GM19463 (cell line): ENCODE measurements around the gene LPP.
A peak's percentile ranks its signal among the peaks of the same experiment; 100 is the strongest.

Experiments used
- ATAC-seq: cut with Tn5 transposase; IDR thresholded peaks from one replicate; pipeline ENCODE4 v1.9.1; 2021; ENCODE audit warnings: mild to moderate bottlenecking, moderate library complexity; ENCODE audit not compliant: unreplicated experiment

Gene LPP

GRCh38 chr3:188721990-188722389 is 568.0 kb downstream of the LPP start:
- no peak for ATAC-seq

GRCh38 chr3:188722963-188723362 is 569.0 kb downstream of the LPP start:
- ATAC-seq = no peak

- ATAC-seq = no peak
Observed at GRCh38 chr3:188727052-188727451, 573.1 kb downstream of the LPP start.

- ATAC-seq = no peak
Observed at GRCh38 chr3:188728371-188728896, 574.5 kb downstream of the LPP start.

GRCh38 chr3:188729422-188729821 is 575.5 kb downstream of the LPP start:
- no peak for ATAC-seq

GRCh38 chr3:188734395-188734794 is 580.4 kb downstream of the LPP start:
- no peak for ATAC-seq

- no peak for ATAC-seq
Observed at GRCh38 chr3:188739511-188739910, 585.6 kb downstream of the LPP start.

- no peak for ATAC-seq
Observed at GRCh38 chr3:188740010-188740409, 586.1 kb downstream of the LPP start.

GRCh38 chr3:188742755-188743550 is 589.0 kb downstream of the LPP start:
- no peak for ATAC-seq

GRCh38 chr3:188744166-188744565 is 590.2 kb downstream of the LPP start:
- ATAC-seq = no peak

GRCh38 chr3:188745031-188745430 is 591.1 kb downstream of the LPP start:
- ATAC-seq = no peak

- no peak for ATAC-seq
Observed at GRCh38 chr3:188746291-188746783, 592.4 kb downstream of the LPP start.

- no peak for ATAC-seq
Observed at GRCh38 chr3:188747489-188747888, 593.5 kb downstream of the LPP start.

GRCh38 chr3:188749010-188749617 is 595.2 kb downstream of the LPP start:
- no peak for ATAC-seq

- no peak for ATAC-seq
Observed at GRCh38 chr3:188749830-188750229, 595.9 kb downstream of the LPP start.

GRCh38 chr3:188750617-188751016 is 596.7 kb downstream of the LPP start:
- no peak for ATAC-seq

- ATAC-seq = peak; percentile 17
Observed at GRCh38 chr3:188752850-188753249, 598.9 kb downstream of the LPP start.

- peak; percentile 46 for ATAC-seq
Observed at GRCh38 chr3:188754267-188754666, 600.3 kb downstream of the LPP start.

GRCh38 chr3:188756241-188756640 is 602.3 kb downstream of the LPP start:
- ATAC-seq = no peak

- ATAC-seq = no peak
Observed at GRCh38 chr3:188759336-188760005, 605.5 kb downstream of the LPP start.

GRCh38 chr3:188760408-188760807 is 606.5 kb downstream of the LPP start:
- ATAC-seq = no peak

GRCh38 chr3:188761439-188761838 is 607.5 kb downstream of the LPP start:
- no peak for ATAC-seq
